ENCODE data around the gene LRRC26.

The LRRC26 gene

DNA sequence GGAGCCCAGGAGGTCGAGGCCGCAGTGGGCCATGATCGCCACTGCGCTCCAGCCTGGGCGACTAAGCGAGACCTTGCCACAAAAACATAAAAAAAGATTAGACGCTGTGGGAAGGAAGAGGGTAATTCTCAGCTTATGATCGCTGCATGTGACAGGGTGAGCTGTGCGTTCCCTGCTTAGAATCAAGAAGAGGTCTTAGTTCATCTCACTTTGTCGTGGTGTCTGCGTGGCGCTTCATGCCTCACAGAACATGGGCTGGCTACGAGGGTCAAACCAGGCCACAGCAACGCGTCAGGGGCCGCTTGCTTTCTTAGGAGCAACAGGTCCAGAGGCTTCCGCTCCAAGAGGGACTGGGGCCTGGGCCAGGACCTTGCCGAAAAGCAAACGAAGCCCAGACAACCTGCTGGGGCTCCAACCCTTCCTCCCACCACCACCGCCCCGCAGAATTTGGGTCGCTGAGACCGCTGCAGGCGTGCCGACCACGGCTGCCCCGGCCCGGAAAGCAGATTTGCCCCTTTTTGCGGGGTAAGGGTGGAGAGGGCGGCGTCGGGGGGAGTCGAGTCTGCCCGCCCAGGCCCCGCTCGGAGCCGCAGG lies 40.9 kb downstream of the LRRC26 start:
- Histone ChIP-seq H3K27ac (ENCODE audit: low read depth, low read length) (peak overlapping the region; percentile 88), H3K4me1 (ENCODE audit: control insufficient read depth, low read length) (peaks cover 39% of the 10 kb centered on the region)

GRCh38 chr9:137128158-137128861 lies 41.5 kb downstream of the LRRC26 start:
- H3F3A ChIP-seq (ENCODE audit: control insufficient read depth, insufficient read depth): peaks cover 41% of the 10 kb centered on the region
- peaks cover 70% of the 10 kb centered on the region for H3K79me2 ChIP-seq (ENCODE audit: control insufficient read depth, low read length)
- peaks cover 45% of the 10 kb centered on the region for H3K4me1 ChIP-seq (ENCODE audit: control insufficient read depth, low read length)
- H4K20me1 ChIP-seq (ENCODE audit: control insufficient read depth, insufficient read depth, low read depth, low read length): no peaks in the 10 kb centered on the region; the same call in 1 of the 2 replicates
- no peak for TF ChIP-seq EZH2phosphoT487 (IDR thresholded peaks at IDR 0.05; ENCODE audit: borderline replicate concordance, low read length)
- TF ChIP-seq, protein P1, sequence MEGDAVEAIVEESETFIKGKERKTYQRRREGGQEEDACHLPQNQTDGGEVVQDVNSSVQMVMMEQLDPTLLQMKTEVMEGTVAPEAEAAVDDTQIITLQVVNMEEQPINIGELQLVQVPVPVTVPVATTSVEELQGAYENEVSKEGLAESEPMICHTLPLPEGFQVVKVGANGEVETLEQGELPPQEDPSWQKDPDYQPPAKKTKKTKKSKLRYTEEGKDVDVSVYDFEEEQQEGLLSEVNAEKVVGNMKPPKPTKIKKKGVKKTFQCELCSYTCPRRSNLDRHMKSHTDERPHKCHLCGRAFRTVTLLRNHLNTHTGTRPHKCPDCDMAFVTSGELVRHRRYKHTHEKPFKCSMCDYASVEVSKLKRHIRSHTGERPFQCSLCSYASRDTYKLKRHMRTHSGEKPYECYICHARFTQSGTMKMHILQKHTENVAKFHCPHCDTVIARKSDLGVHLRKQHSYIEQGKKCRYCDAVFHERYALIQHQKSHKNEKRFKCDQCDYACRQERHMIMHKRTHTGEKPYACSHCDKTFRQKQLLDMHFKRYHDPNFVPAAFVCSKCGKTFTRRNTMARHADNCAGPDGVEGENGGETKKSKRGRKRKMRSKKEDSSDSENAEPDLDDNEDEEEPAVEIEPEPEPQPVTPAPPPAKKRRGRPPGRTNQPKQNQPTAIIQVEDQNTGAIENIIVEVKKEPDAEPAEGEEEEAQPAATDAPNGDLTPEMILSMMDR (IDR thresholded peaks at IDR 0.05; ENCODE audit: low read depth, low read length, poor library complexity, severe bottlenecking): no peak
- H3K9me3 ChIP-seq (ENCODE audit: control insufficient read depth, insufficient read depth, low read length): no peaks in the 10 kb centered on the region
- H3K4me3 ChIP-seq (ENCODE audit: low read length): peak overlapping the region; percentile 90
- peak overlapping the region; percentile 88 for H3K27ac ChIP-seq (ENCODE audit: low read depth, low read length)
- H3K36me3 ChIP-seq (ENCODE audit: control insufficient read depth, low read length): peaks cover 30% of the 10 kb centered on the region
- H3K27me3 ChIP-seq (ENCODE audit: control insufficient read depth, low read length): no peaks in the 10 kb centered on the region
- peak overlapping the region; percentile 93 for H3K4me2 ChIP-seq (ENCODE audit: low read length)
- H3K9me2 ChIP-seq (replicated peaks; ENCODE audit: control insufficient read depth, low read length): no peaks in the 10 kb centered on the region

More for the DNA sequence above, 40.9 kb downstream of the LRRC26 start:
- Histone ChIP-seq H3K9me2 (replicated peaks; ENCODE audit: control insufficient read depth, low read length) (no peaks in the 10 kb centered on the region), H3K27me3 (ENCODE audit: control insufficient read depth, low read length) (no peaks in the 10 kb centered on the region), H3K79me2 (ENCODE audit: control insufficient read depth, low read length) (peaks cover 69% of the 10 kb centered on the region), H3K9me3 (ENCODE audit: control insufficient read depth, insufficient read depth, low read length) (no peaks in the 10 kb centered on the region), H3K4me2 (ENCODE audit: low read length) (peak overlapping the region; percentile 93), H3K4me3 (ENCODE audit: low read length) (peak overlapping the region; percentile 90), H3K36me3 (ENCODE audit: control insufficient read depth, low read length) (peaks cover 29% of the 10 kb centered on the region), H3F3A (ENCODE audit: control insufficient read depth, insufficient read depth) (peaks cover 38% of the 10 kb centered on the region), H4K20me1 (ENCODE audit: control insufficient read depth, insufficient read depth, low read depth, low read length) (no peaks in the 10 kb centered on the region; the same call in 1 of the 2 replicates)
- TF ChIP-seq EZH2phosphoT487 (IDR thresholded peaks at IDR 0.05; ENCODE audit: borderline replicate concordance, low read length): no peak
- TF ChIP-seq, protein P1 (IDR thresholded peaks at IDR 0.05; ENCODE audit: low read depth, low read length, poor library complexity, severe bottlenecking): no peak

GRCh38 chr9:137127301-137128157 lies 42.3 kb downstream of the LRRC26 start:
- Histone ChIP-seq H3K4me1 (ENCODE audit: control insufficient read depth, low read length) (peaks cover 53% of the 10 kb centered on the region), H3F3A (ENCODE audit: control insufficient read depth, insufficient read depth) (peaks cover 42% of the 10 kb centered on the region), H4K20me1 (ENCODE audit: control insufficient read depth, insufficient read depth, low read depth, low read length) (no peaks in the 10 kb centered on the region; the same call in 1 of the 2 replicates), H3K27ac (ENCODE audit: low read depth, low read length) (peak overlapping the region; percentile 88), H3K36me3 (ENCODE audit: control insufficient read depth, low read length) (peaks cover 30% of the 10 kb centered on the region), H3K4me3 (ENCODE audit: low read length) (peak overlapping the region; percentile 90), H3K9me3 (ENCODE audit: control insufficient read depth, insufficient read depth, low read length) (no peaks in the 10 kb centered on the region), H3K9me2 (replicated peaks; ENCODE audit: control insufficient read depth, low read length) (no peaks in the 10 kb centered on the region), H3K79me2 (ENCODE audit: control insufficient read depth, low read length) (peaks cover 70% of the 10 kb centered on the region), H3K27me3 (ENCODE audit: control insufficient read depth, low read length) (no peaks in the 10 kb centered on the region), H3K4me2 (ENCODE audit: low read length) (peak overlapping the region; percentile 93)
- no peak for TF ChIP-seq EZH2phosphoT487 (IDR thresholded peaks at IDR 0.05; ENCODE audit: borderline replicate concordance, low read length)
- TF ChIP-seq, protein P1 (IDR thresholded peaks at IDR 0.05; ENCODE audit: low read depth, low read length, poor library complexity, severe bottlenecking): no peak

All from DOHH2 (cell line).